ENCODE results near the gene TMPRSS11A. TPM values are rescaled to one million over a fixed set of nuclear protein-coding genes. Genes with fewer than 3 reads are reported as not detected.

TMPRSS11A gene
- total and polyA plus RNA-seq, 2 of the 8 experiments (the other 6 are each of a cell fraction or from before 2014, with no cell fraction given): not detected

DNA sequence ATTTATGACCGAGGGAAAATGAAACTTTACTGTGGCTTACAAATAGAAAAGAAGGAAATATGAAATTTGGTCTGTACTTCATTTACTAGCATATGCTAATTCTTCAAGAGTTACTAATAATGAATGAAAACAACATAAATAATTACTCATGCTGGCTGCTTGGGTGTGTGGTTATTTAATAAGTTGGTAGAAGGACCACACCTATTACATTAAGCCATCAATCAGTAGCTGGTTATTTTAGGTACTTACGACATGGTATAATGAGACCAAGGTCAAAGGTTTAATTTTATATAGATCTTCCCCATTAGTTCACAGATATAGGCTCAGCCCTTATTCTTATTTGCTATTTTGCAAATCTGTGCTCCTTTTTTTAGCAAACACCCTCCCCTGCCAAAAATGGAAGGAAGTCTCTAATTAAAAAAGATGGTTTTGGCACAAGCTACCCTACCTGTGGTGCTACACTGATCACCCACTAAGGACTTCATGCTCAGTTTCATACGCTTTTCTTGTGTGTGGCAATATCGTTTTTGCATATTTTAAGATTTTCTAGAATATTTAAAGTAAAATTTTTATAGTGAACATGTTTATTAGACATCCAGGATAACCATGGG, 93.6 kb downstream of the TMPRSS11A start:
- CTCF ChIA-PET (ENCODE audit: partially characterized antibody): interaction anchor here (1.1 to 1.9 kb wide), 6 partner anchors 41 to 306 kb away, joined by 3 to 8 read pairs (median 4); no protein-coding TSS in a partner anchor
- FAIRE-seq: no peak
- no peak overlapping the region for H4K8ac ChIP-seq (ENCODE audit: extremely low read depth, insufficient read depth, low read length)
- TF ChIP-seq, protein P1, sequence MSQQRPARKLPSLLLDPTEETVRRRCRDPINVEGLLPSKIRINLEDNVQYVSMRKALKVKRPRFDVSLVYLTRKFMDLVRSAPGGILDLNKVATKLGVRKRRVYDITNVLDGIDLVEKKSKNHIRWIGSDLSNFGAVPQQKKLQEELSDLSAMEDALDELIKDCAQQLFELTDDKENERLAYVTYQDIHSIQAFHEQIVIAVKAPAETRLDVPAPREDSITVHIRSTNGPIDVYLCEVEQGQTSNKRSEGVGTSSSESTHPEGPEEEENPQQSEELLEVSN (IDR thresholded peaks at IDR 0.05): no peak
- TF ChIP-seq TBP (IDR thresholded peaks at IDR 0.05; ENCODE audit: low read depth, low read length): no peak
- no peak for TF ChIP-seq YY1 (IDR thresholded peaks at IDR 0.05; ENCODE audit: low read depth, low read length)
- no peak for TF ChIP-seq RNF2 (IDR thresholded peaks at IDR 0.05; ENCODE audit: borderline replicate concordance, low read depth, low read length, missing control alignments, poor library complexity, severe bottlenecking)
- no peak for TF ChIP-seq BCL11A (IDR thresholded peaks at IDR 0.05; ENCODE audit: low read depth in 2 of 2, low read length in 2 of 2)
- no peak for TF ChIP-seq KDM4A (IDR thresholded peaks at IDR 0.05; ENCODE audit: low read depth, low read length, severe bottlenecking)
- TF ChIP-seq JUN (IDR thresholded peaks at IDR 0.05; ENCODE audit: low read depth, low read length): no peak
- TF ChIP-seq, protein P2, sequence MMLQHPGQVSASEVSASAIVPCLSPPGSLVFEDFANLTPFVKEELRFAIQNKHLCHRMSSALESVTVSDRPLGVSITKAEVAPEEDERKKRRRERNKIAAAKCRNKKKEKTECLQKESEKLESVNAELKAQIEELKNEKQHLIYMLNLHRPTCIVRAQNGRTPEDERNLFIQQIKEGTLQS (IDR thresholded peaks at IDR 0.05; ENCODE audit: insufficient read depth, low read depth, low read length): no peak
- TF ChIP-seq SIX5 (IDR thresholded peaks at IDR 0.05; ENCODE audit: low read depth, low read length): no peak
- TF ChIP-seq SRF (IDR thresholded peaks at IDR 0.05; ENCODE audit: low read depth, low read length): no peak
- no peak for TF ChIP-seq HDAC2 (IDR thresholded peaks at IDR 0.05; ENCODE audit: borderline replicate concordance in 1 of 2, low read depth in 2 of 2, low read length in 2 of 2)

More for the DNA sequence above, 93.6 kb downstream of the TMPRSS11A start:
- DNase-seq (ENCODE audit: low read depth in 1 of 2, low spot score in 2 of 2): no peak
- no peak overlapping the region for H3K9ac ChIP-seq (replicated peaks in 1 of 4; ENCODE audit: extremely low read depth in 1 of 4, low read depth in 3 of 4, low read length in 3 of 4)
- H3K4me3 ChIP-seq (ENCODE audit: extremely low read depth in 1 of 4, insufficient read depth in 2 of 4, low read depth in 3 of 4, low read length in 4 of 4): no peak overlapping the region
- no peaks in the 10 kb centered on the region for H4K20me1 ChIP-seq (replicated peaks in 1 of 2; ENCODE audit: control insufficient read depth in 1 of 2, insufficient read depth in 2 of 2, low read length in 2 of 2)
- no peaks in the 10 kb centered on the region for H3K36me3 ChIP-seq (ENCODE audit: control insufficient read depth in 2 of 4, insufficient read depth in 4 of 4, low read length in 3 of 4)
- no peak overlapping the region for H2AFZ ChIP-seq (ENCODE audit: low read length)
- no peaks in the 10 kb centered on the region for H3K27me3 ChIP-seq (replicated peaks in 1 of 4; ENCODE audit: control insufficient read depth in 3 of 4, extremely low read depth in 1 of 4, insufficient read depth in 3 of 4, low read length in 3 of 4)
- no peak overlapping the region for H2BK5ac ChIP-seq (ENCODE audit: low read depth, low read length)
- H3K27ac ChIP-seq (ENCODE audit: low read depth, low read length): no peak overlapping the region
- 91% methylated on average over 4 of the region's 4 CpGs; no CpG with 5 or more reads in 1 of the 2 experiments for whole genome bisulfite sequencing, 2 experiments (ENCODE audit: extremely low coverage in 1 of 2, insufficient coverage in 1 of 2, insufficient read length in 1 of 2, insufficient replicate concordance in 2 of 2, low coverage in 1 of 2, low lambda C conversion rate in 2 of 2, missing lambda C conversion rate in 1 of 2)
- H2BK20ac ChIP-seq (ENCODE audit: low read length): no peak overlapping the region
- no peak overlapping the region for H2AK5ac ChIP-seq (ENCODE audit: low read depth, low read length)
- no peak overlapping the region for H3K14ac ChIP-seq (ENCODE audit: insufficient read length)
- no peaks in the 10 kb centered on the region for H3K79me1 ChIP-seq (ENCODE audit: low read depth, low read length)
- H3K56ac ChIP-seq (replicated peaks; ENCODE audit: insufficient read length, low read depth, low read length): no peak overlapping the region
- no peaks in the 10 kb centered on the region for H3K4me1 ChIP-seq (replicated peaks in 1 of 4; ENCODE audit: control insufficient read depth in 3 of 4, insufficient read depth in 4 of 4, low read length in 3 of 4)
- H2BK120ac ChIP-seq (replicated peaks; ENCODE audit: low read depth, low read length): no peak overlapping the region
- no peaks in the 10 kb centered on the region for H3K9me3 ChIP-seq (ENCODE audit: insufficient read depth in 2 of 2, low read depth in 1 of 2, low read length in 1 of 2)
- no peak overlapping the region for H3K18ac ChIP-seq (ENCODE audit: extremely low read depth, low read length)
- no peak overlapping the region for H3K4me2 ChIP-seq (ENCODE audit: insufficient read depth in 1 of 2, low read depth in 2 of 2, low read length in 2 of 2)
- no peaks in the 10 kb centered on the region for H3K23me2 ChIP-seq (ENCODE audit: low read depth, low read length)
- no peak overlapping the region for H3K23ac ChIP-seq (ENCODE audit: insufficient read length)
- H4K91ac ChIP-seq (replicated peaks; ENCODE audit: insufficient read length, low read length): no peak overlapping the region
- H2BK15ac ChIP-seq (ENCODE audit: low read length): no peak overlapping the region
- H2BK12ac ChIP-seq (ENCODE audit: low read depth, low read length): no peak overlapping the region
- H3K79me2 ChIP-seq (ENCODE audit: control insufficient read depth in 1 of 2, insufficient read depth in 2 of 2, low read length in 2 of 2): no peaks in the 10 kb centered on the region
- H4K5ac ChIP-seq (ENCODE audit: insufficient read length, low read depth, low read length): no peak overlapping the region
- H3K4ac ChIP-seq (replicated peaks; ENCODE audit: insufficient read length, low read depth, low read length): no peak overlapping the region
- POLR2A ChIA-PET (ENCODE audit: partially characterized antibody): no interaction called here

Data from H1 (cell line).